ENCODE data around the gene RNF141. TPM values are rescaled to one million over a fixed set of nuclear protein-coding genes. Genes with fewer than 3 reads are reported as not detected.

RNF141 gene
- total and polyA plus RNA-seq, 2 donors (not counting 3 experiments of a cell fraction or from before 2014, with no cell fraction given): 9.4 to 32.4 TPM

DNA sequence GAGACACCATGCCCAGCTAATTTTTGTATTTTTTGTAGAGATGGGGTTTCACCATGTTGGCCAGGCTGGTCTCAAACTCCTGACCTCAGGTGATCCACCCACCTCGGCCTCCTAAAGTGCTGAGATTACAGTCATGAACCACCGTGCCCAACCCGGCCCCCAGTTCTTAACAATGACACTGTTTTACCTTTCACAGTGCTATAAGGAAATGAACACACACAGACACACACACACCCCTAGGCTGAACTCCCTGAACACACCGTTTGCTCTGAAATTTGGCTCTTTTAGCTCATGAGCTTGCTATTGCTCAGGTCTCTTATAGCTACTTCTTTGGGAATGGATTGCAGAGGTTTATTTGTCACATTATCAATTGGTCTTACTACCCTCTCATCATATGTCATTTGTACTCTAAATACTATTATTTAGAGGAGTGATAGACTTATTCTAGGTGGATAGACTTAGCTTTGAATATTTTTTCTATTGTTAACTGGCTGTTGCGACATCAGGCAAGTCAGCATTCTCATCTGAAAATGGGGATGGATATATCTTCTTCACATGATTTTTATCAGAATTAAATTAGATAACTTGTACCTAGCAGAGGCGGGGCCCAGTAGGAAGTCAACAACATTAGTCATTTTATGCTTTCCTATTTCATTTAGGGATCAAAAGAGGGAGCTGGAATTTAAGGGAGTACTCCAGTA lies 25.4 kb upstream of the RNF141 start:
- Histone ChIP-seq H3K27ac (ENCODE audit: insufficient read depth, low read depth, low read length) (no peak overlapping the region), H3K9me3 (replicated peaks; ENCODE audit: control insufficient read depth, insufficient read depth, low read length) (no peaks in the 10 kb centered on the region), H3K27me3 (ENCODE audit: control insufficient read depth in 2 of 2, insufficient read depth in 2 of 2, low read length in 2 of 2) (no peaks in the 10 kb centered on the region), H3K36me3 (ENCODE audit: control insufficient read depth in 2 of 2, extremely low read depth in 1 of 2, insufficient read depth in 2 of 2, low read length in 2 of 2) (no peaks in the 10 kb centered on the region), H3K79me2 (ENCODE audit: control insufficient read depth, insufficient read depth, low read length) (no peaks in the 10 kb centered on the region), H3K4me1 (ENCODE audit: control insufficient read depth, extremely low read depth, insufficient read depth, low read length) (peaks cover 5% of the 10 kb centered on the region), H2AFZ (ENCODE audit: low read depth, low read length) (no peak overlapping the region), H4K20me1 (replicated peaks; ENCODE audit: control insufficient read depth, extremely low read depth, insufficient read depth, low read length) (no peaks in the 10 kb centered on the region), H3K4me3 (replicated peaks in 1 of 3; ENCODE audit: insufficient read depth in 1 of 3, low read depth in 1 of 3, low read length in 3 of 3) (no peak overlapping the region), H3K9me1 (replicated peaks; ENCODE audit: control insufficient read depth, extremely low read depth, insufficient read depth, low read length) (no peaks in the 10 kb centered on the region), H3K4me2 (ENCODE audit: insufficient read depth, low read length) (no peak overlapping the region), H3K9ac (replicated peaks; ENCODE audit: extremely low read depth, insufficient read depth, low read length) (no peak overlapping the region)
- no TSS peak for BruUV-seq (replicated peaks)
- ChIA-PET POLR2A (no interaction called here), CTCF (interaction anchor here (0.5 to 3.2 kb wide), 11 partner anchors 8 to 168 kb away, joined by 3 to 35 read pairs (median 3); partner anchors contain the start of gene RNF141)
- TF ChIP-seq EZH2 (IDR thresholded peaks at IDR 0.05; ENCODE audit: borderline replicate concordance, low read depth, low read length, severe bottlenecking): no peak
- no peak for TF ChIP-seq POLR2AphosphoS5 (IDR thresholded peaks at IDR 0.05; ENCODE audit: insufficient read depth, low read depth, low read length)
- TF ChIP-seq FOS (IDR thresholded peaks at IDR 0.05; ENCODE audit: borderline replicate concordance, insufficient read depth, low read length): no peak
- no peak for TF ChIP-seq GATA2 (IDR thresholded peaks at IDR 0.05; ENCODE audit: insufficient read depth, insufficient read length, low read depth, low read length)
- TF ChIP-seq POLR2A (IDR thresholded peaks at IDR 0.05; ENCODE audit: low read depth, low read length): no peak
- no peak for TF ChIP-seq CTCF (IDR thresholded peaks at IDR 0.05; ENCODE audit: extremely low read depth in 1 of 2, insufficient read depth in 1 of 2, low read depth in 1 of 2, low read length in 2 of 2)
- no peak for TF ChIP-seq JUN (IDR thresholded peaks at IDR 0.05; ENCODE audit: borderline replicate concordance, insufficient read depth, insufficient read length, low read depth)
- no peak for TF ChIP-seq MAX (IDR thresholded peaks at IDR 0.05; ENCODE audit: insufficient read depth, insufficient read length)
- no peak for TF ChIP-seq MYC (IDR thresholded peaks at IDR 0.05; ENCODE audit: low read depth, low read length)
- FAIRE-seq: no peak
- dilution Hi-C loops (cut with MboI; ENCODE audit: extremely low pct_ligation_motif_present, low sequenced_read_pairs) (no loop called here), intact Hi-C loops (cut with micrococcal nuclease) (no loop called here)
- no peak for DNase-seq (ENCODE audit: low read depth, low spot score)
